Measurements from ENCODE around the gene MYL6B.

- TF ChIP-seq POLR2AphosphoS5 (IDR thresholded peaks at IDR 0.05) (no peak), POLR2A (IDR thresholded peaks at IDR 0.05) (no peak)
- TF ChIP-seq, protein P1, sequence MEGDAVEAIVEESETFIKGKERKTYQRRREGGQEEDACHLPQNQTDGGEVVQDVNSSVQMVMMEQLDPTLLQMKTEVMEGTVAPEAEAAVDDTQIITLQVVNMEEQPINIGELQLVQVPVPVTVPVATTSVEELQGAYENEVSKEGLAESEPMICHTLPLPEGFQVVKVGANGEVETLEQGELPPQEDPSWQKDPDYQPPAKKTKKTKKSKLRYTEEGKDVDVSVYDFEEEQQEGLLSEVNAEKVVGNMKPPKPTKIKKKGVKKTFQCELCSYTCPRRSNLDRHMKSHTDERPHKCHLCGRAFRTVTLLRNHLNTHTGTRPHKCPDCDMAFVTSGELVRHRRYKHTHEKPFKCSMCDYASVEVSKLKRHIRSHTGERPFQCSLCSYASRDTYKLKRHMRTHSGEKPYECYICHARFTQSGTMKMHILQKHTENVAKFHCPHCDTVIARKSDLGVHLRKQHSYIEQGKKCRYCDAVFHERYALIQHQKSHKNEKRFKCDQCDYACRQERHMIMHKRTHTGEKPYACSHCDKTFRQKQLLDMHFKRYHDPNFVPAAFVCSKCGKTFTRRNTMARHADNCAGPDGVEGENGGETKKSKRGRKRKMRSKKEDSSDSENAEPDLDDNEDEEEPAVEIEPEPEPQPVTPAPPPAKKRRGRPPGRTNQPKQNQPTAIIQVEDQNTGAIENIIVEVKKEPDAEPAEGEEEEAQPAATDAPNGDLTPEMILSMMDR (IDR thresholded peaks at IDR 0.05) = no peak
These were observed 16.9 kb downstream of the MYL6B start for GRCh38 chr12:56169229-56169759.

All from breast epithelium (tissue), 3 donors.